Epithelial cell of proximal tubule (primary cell): ENCODE data around the gene QTRT2. TPM values are rescaled to one million over a fixed set of nuclear protein-coding genes. Genes with fewer than 3 reads are reported as not detected.
A peak's percentile ranks its signal among the peaks of the same experiment; 100 is the strongest.

Experiments used
- DNase-seq: peaks from one replicate; pipeline ENCODE4 v3.0.0-alpha.2; 2011; ENCODE audit warnings: low read depth
- H3K4me3 ChIP-seq: 2 replicates; pipeline ENCODE4 v1.5.1; 2011; ENCODE audit warnings: low read depth, mild to moderate bottlenecking, low read length
- total RNA-seq: library from RNA; depleted of rRNA; stranded (reverse); fragments of >200 nt; gene quantifications from 2 replicates; pipeline ENCODE4 v1.2.3, GENCODE V29; 2015
- TF ChIP-seq, protein P1 (sequence below): conservative IDR thresholded peaks from 2 replicates; pipeline ENCODE4 v1.5.1; 2012; ENCODE audit warnings: low read depth, mild to moderate bottlenecking, low read length

The QTRT2 gene
- total RNA-seq, 1 donor from 2014 or later: 24.2 TPM

- peak; percentile 68 for DNase-seq
- no peak overlapping the region for H3K4me3 ChIP-seq
- TF ChIP-seq, protein P1, sequence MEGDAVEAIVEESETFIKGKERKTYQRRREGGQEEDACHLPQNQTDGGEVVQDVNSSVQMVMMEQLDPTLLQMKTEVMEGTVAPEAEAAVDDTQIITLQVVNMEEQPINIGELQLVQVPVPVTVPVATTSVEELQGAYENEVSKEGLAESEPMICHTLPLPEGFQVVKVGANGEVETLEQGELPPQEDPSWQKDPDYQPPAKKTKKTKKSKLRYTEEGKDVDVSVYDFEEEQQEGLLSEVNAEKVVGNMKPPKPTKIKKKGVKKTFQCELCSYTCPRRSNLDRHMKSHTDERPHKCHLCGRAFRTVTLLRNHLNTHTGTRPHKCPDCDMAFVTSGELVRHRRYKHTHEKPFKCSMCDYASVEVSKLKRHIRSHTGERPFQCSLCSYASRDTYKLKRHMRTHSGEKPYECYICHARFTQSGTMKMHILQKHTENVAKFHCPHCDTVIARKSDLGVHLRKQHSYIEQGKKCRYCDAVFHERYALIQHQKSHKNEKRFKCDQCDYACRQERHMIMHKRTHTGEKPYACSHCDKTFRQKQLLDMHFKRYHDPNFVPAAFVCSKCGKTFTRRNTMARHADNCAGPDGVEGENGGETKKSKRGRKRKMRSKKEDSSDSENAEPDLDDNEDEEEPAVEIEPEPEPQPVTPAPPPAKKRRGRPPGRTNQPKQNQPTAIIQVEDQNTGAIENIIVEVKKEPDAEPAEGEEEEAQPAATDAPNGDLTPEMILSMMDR: no peak
Observed at GRCh38 chr3:114025451-114025850, 31.1 kb upstream of the QTRT2 start.

- TF ChIP-seq, protein P1: no peak
- no peak overlapping the region for H3K4me3 ChIP-seq
- DNase-seq: no peak
Observed at GRCh38 chr3:114026331-114026730, 30.2 kb upstream of the QTRT2 start.

GRCh38 chr3:114033721-114034120, 22.8 kb upstream of the QTRT2 start:
- no peak overlapping the region for H3K4me3 ChIP-seq
- TF ChIP-seq, protein P1: no peak
- no peak for DNase-seq

DNA sequence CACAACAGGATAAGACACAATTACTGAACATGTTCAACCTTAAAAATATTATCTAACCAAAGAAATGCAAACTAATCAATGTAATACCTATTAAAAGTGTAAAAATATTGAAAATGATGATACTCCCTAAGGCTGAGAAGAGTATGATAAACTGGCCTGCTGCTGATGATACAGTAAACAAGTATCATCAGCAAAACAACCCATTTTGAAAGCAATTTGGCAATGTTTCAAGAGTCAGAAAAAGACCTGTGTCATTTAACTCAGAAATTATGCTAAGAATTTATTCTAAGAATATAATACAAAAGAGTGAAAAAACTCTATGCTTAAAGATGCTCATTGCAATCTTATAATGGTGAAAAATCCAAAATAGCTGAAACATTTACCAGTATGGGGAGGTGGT, 22.3 kb upstream of the QTRT2 start:
- H3K4me3 ChIP-seq: no peak overlapping the region
- DNase-seq: no peak
- TF ChIP-seq, protein P1: no peak

DNA sequence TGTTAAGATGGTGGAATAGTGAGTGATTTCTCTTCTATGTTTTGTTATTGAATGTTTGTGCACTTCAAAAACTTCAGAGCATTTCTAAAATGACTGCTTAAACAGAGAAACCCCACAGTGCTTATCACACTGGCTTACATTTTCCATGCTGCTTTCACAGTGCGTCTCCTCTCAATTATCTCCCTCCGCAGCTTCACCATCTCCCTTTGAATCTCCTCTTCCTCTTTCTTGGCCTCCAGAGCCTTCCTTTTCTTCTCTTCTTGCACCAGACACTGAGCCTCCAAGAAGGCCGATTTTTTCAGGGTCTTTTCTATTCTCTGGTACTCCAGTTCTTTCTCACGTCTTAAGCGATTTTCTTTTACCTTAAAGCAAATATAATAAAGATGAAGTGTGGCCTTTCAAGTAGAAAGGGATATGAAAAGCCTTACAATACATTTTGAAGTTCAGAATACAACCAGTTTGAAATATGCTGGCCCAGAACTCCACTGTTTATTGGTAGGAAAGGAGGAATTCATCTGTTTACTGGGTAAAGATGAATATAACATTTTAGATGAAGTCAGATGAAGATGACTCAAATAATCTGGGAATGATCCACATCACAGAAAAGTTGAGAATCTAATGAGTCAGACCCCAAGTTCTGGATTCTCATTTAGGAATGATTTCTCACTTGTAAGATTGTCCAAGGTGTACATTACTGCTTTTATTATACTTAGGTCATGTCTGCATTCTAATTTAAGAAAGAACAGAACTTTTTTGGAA, 21.6 kb upstream of the QTRT2 start:
- DNase-seq: no peak
- H3K4me3 ChIP-seq: no peak overlapping the region
- TF ChIP-seq, protein P1: no peak

GRCh38 chr3:114035896-114036295, 20.6 kb upstream of the QTRT2 start:
- no peak for DNase-seq
- TF ChIP-seq, protein P1: no peak
- no peak overlapping the region for H3K4me3 ChIP-seq

- DNase-seq: no peak
- TF ChIP-seq, protein P1: no peak
- no peak overlapping the region for H3K4me3 ChIP-seq
Observed at GRCh38 chr3:114043205-114043604, 13.3 kb upstream of the QTRT2 start.
